Epithelial cell of esophagus (primary cell): ENCODE results near the gene CYP3A7.
"Not testable (repeated sequence)": the region's sequence is repeated elsewhere in the genome, so short reads cannot be mapped to it uniquely, and the experiment has no call there.

Experiments
- DNase-seq: peaks from one replicate; pipeline ENCODE4 v3.0.0; 2010; ENCODE audit warnings: low read depth
- H3K4me3 ChIP-seq: 2 replicates; pipeline ENCODE4 v1.5.1; 2011; ENCODE audit warnings: mild to moderate bottlenecking, low read length, control low read depth
- TF ChIP-seq, protein P1 (sequence below): IDR thresholded peaks from 2 replicates; pipeline ENCODE4 v1.5.1; 2011; ENCODE audit warnings: low read depth, mild to moderate bottlenecking, low read length, control low read depth, inconsistent platforms; ENCODE audit not compliant: insufficient read depth; ENCODE audit errors: missing control alignments

The CYP3A7 gene

DNA sequence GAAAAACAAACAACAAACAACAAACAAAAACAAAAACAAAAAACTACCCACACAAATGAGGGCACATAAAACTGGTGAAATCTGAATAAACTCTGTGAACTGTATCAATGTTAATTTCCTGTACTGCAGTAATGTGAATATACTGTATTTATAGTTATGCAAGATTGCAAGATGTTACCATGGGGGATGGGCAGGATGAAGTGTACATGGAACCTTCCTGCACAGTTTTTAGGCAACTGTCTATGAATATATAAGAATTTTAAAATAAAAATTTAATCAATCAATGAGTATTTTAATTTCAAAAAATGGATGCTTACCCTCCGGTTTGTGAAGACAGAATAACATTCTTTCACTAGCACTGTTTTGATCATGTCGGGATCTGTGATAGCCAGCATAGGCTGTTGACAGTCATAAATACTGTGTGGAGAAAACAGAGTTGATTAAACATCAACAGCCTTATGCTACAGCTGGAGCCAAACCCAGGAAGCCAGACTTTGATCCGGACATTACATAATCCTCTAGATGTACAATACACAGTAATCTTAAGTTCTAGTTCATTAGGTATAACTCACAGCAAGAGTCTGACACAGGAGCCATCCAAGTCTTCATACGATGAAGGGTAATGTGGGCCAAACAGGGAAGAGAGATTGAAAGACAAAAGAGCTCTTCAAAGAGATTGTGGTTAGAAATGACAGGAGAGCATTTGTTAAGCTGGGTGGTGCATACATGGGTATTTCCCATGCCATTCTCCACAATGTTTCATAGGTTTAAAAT is 14.8 kb downstream of the CYP3A7 start:
- DNase-seq: no peak
- H3K4me3 ChIP-seq: no peak overlapping the region
- TF ChIP-seq, protein P1, sequence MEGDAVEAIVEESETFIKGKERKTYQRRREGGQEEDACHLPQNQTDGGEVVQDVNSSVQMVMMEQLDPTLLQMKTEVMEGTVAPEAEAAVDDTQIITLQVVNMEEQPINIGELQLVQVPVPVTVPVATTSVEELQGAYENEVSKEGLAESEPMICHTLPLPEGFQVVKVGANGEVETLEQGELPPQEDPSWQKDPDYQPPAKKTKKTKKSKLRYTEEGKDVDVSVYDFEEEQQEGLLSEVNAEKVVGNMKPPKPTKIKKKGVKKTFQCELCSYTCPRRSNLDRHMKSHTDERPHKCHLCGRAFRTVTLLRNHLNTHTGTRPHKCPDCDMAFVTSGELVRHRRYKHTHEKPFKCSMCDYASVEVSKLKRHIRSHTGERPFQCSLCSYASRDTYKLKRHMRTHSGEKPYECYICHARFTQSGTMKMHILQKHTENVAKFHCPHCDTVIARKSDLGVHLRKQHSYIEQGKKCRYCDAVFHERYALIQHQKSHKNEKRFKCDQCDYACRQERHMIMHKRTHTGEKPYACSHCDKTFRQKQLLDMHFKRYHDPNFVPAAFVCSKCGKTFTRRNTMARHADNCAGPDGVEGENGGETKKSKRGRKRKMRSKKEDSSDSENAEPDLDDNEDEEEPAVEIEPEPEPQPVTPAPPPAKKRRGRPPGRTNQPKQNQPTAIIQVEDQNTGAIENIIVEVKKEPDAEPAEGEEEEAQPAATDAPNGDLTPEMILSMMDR: no peak

- no peak overlapping the region for H3K4me3 ChIP-seq
- DNase-seq: peak; percentile 49
- TF ChIP-seq, protein P1: no peak
These were observed 20.9 kb downstream of the CYP3A7 start for GRCh38 chr7:99713995-99714570.

DNA sequence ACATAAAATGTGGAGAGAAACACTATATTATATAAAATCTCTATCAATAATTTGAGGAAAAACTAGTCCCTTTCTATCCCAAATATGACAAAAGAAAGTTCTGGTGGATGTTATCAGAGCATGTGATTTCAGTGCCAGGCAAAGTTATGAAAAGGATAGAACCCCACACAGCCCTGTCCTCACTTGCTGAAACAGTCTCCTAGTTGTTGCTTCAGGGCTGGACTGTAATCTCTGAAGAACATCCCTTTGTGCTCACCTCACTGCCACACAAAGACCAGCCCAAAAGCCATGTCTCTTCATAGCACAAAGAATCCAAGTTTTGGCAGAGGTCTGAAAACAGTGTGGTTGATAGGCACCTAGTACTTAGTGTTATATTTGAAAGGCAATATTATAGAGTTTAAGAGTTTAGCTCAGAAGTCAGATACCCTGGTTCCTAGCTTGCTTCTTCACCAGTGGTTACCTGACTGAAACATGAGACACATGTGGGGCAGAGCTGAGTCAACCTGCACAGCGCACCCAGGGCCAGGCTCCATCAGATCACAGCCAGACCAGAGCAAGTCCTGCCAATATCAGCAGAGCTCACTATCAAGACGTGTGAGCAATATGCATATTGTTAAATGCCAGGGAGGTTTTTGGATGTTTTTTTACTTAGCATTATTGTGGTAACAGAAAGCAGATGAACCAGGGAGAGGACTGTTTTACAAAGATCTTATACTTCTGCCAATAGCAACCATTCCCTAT is 25.0 kb downstream of the CYP3A7 start:
- TF ChIP-seq, protein P1: no peak
- no peak overlapping the region for H3K4me3 ChIP-seq
- peak; percentile 57 for DNase-seq

- no peak for DNase-seq
- TF ChIP-seq, protein P1: no peak
- no peak overlapping the region for H3K4me3 ChIP-seq
These were observed 25.7 kb downstream of the CYP3A7 start for GRCh38 chr7:99709260-99709659.

DNA sequence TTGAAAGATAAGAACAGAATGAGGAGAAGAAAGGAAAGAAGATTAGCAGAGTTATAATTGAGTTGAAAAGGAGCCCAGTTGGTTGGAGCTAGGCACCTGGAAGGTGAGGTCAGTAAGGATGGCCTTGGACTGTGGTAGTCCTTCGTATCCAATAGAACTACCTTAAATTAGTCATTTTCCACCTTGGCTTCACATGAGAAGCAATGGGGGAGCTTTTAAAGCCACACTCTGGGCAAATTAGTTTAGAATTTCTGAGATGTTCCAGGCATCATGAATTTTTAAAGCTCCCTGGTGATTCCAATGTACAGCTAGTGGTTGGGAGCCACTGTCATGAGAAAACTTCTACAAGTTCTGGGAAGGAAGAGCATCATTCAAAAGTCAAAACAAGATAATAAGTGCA is 27.9 kb downstream of the CYP3A7 start:
- TF ChIP-seq, protein P1: no peak
- DNase-seq: peak; percentile 25
- no peak overlapping the region for H3K4me3 ChIP-seq

DNA sequence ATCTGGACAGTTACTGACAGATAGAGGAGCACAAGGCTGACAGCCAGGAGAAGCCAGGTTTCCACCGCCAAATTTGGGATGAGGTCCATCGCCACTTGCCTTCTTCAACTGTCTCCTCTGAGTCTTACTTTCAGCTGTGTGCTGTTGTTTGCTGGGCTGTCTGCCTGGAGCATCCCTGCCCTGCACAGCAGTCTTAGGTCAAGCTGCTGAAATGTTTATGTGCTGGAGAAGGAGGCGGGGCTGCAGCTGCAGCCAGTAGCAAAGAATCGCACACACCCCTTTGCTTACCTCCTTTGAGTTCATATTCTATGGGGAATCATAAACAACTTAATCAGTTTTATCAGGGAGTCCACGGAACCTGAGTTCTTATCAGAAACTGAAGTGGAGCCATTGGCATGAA is 35.0 kb downstream of the CYP3A7 start:
- TF ChIP-seq, protein P1: no peak
- H3K4me3 ChIP-seq: no peak overlapping the region
- no peak for DNase-seq

DNA sequence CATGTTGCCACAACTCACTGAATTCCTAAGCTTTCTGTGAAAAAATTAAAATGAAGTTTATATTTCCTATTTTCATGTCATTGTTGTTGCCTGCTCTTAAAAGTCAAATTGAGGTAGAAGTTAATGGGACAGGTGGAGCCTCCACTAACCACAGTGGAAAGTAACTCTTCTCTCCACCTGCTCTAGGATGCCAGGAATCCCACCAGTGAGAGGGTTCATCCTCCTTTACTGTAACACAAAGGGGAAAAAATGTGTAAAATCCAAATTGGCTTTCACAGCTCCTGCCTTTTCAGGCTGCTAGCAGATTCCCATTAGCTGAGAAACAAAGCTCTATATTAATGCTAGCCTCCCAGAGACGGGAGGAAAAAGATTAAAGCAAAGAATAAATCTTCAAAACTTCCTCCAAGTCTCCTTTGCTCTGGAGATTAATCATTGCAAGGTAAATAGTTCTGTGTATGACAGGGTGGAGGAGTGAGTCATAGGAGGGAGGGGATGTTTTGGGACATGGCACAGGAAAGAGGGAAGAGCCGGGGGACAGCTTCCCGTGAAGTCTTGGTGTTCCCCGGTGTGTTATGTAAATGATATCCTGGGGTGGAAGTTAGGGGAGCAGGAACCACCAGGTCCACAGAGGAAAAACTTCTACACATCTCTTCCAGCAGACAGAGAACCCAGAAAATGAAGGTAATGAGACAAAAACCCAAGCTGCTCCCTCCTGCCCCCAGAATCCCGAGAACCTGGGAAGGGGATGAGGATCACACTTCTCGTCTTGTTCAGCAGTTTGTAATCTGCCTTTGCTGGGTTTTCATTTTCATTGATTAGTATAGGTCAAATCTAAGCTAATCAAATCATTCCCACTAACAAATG is 35.9 kb downstream of the CYP3A7 start:
- DNase-seq: peak; percentile 75
- not testable (repeated sequence) for H3K4me3 ChIP-seq
